Sigmoid colon (tissue), 7 donors: Measurements from ENCODE around the gene PRPS1L1. TPM values are rescaled to one million over a fixed set of nuclear protein-coding genes. Genes with fewer than 3 reads are reported as not detected.

Experiments
- DNase-seq: peaks from one replicate; pipeline ENCODE4 v3.0.0-alpha.2; 2019
- H3K27ac ChIP-seq, 4 donors: fragments of 200-600 bp; sonication (generic); one replicate each; pipeline ENCODE4 v1.5.1; 2016 to 2019; ENCODE audit warnings: mild to moderate bottlenecking in 1 of 4
- H3K27me3 ChIP-seq, 3 donors: fragments of 200-600 bp; sonication (generic); one replicate each; pipeline ENCODE4 v1.5.1; 2019; ENCODE audit warnings: mild to moderate bottlenecking in 1 of 3
- H3K36me3 ChIP-seq, 4 donors: fragments of 200-600 bp; sonication (generic); one replicate each; pipeline ENCODE4 v1.5.1; 2016 to 2019
- H3K4me1 ChIP-seq, 4 donors: fragments of 200-600 bp; sonication (generic); one replicate each; pipeline ENCODE4 v1.5.1; 2017 to 2019
- H3K4me3 ChIP-seq, 4 donors: fragments of 200-600 bp; sonication (generic); one replicate each; pipeline ENCODE4 v1.5.1; 2017 to 2019; ENCODE audit warnings: mild to moderate bottlenecking in 2 of 4, moderate library complexity in 1 of 4
- H3K9me3 ChIP-seq, 4 donors: fragments of 200-600 bp in 3 of 4; sonication (generic) in 3 of 4; one replicate each; pipeline versions ENCODE4 v1.5.1 to v1.6.1; 2013 to 2019
- EP300 ChIP-seq, 4 donors: sonication (generic); formaldehyde crosslinking; IDR thresholded peaks; one replicate each; pipeline ENCODE4 v1.6.1; 2017; ENCODE audit warnings: antibody characterized with exemption in 4 of 4
- POLR2A ChIP-seq, 2 donors: fragments of 450-650 bp; IDR thresholded peaks; one replicate each; pipeline ENCODE4 v1.6.1; 2016; ENCODE audit warnings: antibody characterized with exemption in 2 of 2, mild to moderate bottlenecking in 2 of 2, moderate library complexity in 2 of 2
- POLR2AphosphoS5 ChIP-seq, 4 donors: sonication (generic); formaldehyde crosslinking; IDR thresholded peaks; one replicate each; pipeline ENCODE4 v1.6.1; 2017; ENCODE audit warnings: antibody characterized with exemption in 4 of 4
- WGBS, 2 donors: extraction: QIAGEN DNeasy Blood & Tissue Kit; methylation state at CpG; one replicate each; pipeline ENCODE4 v1.1.7; 2013; 5-methylcytosine and 5-hydroxymethylcytosine counted together
- intact Hi-C: fragments of 100-400 bp; cut with DNase I; formaldehyde crosslinking; loops from one replicate; pipeline ENCODE4 v1.15.1; 2023
- polyA plus RNA-seq, 3 donors: library from polyadenylated mRNA; stranded (reverse); fragments of 200-250 nt; gene quantifications; one replicate each; pipeline ENCODE4 v1.2.3, GENCODE V29; 2013
- total RNA-seq, 4 donors: library from RNA; depleted of rRNA; stranded (reverse); fragments of >200 nt; gene quantifications; one replicate each; pipeline ENCODE4 v1.1.0, GENCODE V29; 2016
- TF ChIP-seq, protein P1 (sequence below), 4 experiments: fragments of 450-650 bp in 3 of 4; fragments of 200-600 bp in 1 of 4; IDR thresholded peaks; one replicate each; pipeline ENCODE4 v1.5.1; 2016 to 2019; ENCODE audit warnings: antibody characterized with exemption in 4 of 4, mild to moderate bottlenecking in 3 of 4, moderate library complexity in 2 of 4
- donor health status: healthy with polysubstance abuse.
- donor health status: Bipolar disorder and iron deficiency.
- donor health status: healthy.

The PRPS1L1 gene
- total and polyA plus RNA-seq, 7 donors: not detected

DNA sequence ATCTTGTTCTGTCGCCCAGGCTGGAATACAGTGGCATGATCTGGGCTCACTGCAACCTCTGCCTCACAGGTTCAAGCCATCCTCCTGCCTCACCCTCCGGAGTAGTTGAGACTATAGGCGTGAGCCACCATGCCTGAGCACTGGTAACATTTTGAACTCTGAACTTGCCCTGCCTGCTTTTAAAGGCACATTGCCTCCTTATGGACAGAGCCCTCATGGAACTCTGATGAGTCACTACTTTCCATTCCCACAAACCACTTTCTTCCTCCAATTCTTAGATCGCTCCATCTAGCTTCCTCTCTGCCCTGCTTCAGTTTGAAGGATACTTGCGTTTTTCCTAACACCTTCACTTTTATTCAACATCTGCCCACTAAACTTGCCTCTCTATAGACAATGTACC lies 38.1 kb downstream of the PRPS1L1 start:
- WGBS, 2 donors: 59 to 82% methylated on average over 5 of the region's 5 CpGs
- intact Hi-C loops: no loop called here

DNA sequence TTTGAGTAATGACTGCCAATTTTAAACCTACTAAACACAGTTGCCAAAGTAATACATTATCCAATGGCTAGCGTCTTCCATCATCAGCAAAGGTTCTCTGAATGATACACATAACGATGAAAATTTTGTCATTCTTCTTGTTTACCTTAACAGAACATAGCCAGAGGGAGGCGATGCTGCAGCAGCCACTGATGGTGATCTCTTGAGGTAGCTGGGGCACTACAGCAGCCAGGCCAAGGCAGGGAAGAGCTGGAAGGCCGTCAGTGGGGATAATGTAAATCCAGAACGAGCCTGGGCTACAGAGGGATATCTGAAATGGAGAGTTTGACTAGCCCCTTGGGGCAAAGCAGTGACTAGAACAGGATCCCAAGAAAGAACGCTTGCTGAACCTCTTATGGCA lies 38.8 kb downstream of the PRPS1L1 start:
- DNase-seq: no peak
- TF ChIP-seq POLR2A (IDR thresholded peaks at IDR 0.05) (no peak), EP300 (IDR thresholded peaks at IDR 0.05) (no peak), POLR2AphosphoS5 (IDR thresholded peaks at IDR 0.05) (no peak)
- TF ChIP-seq, protein P1, sequence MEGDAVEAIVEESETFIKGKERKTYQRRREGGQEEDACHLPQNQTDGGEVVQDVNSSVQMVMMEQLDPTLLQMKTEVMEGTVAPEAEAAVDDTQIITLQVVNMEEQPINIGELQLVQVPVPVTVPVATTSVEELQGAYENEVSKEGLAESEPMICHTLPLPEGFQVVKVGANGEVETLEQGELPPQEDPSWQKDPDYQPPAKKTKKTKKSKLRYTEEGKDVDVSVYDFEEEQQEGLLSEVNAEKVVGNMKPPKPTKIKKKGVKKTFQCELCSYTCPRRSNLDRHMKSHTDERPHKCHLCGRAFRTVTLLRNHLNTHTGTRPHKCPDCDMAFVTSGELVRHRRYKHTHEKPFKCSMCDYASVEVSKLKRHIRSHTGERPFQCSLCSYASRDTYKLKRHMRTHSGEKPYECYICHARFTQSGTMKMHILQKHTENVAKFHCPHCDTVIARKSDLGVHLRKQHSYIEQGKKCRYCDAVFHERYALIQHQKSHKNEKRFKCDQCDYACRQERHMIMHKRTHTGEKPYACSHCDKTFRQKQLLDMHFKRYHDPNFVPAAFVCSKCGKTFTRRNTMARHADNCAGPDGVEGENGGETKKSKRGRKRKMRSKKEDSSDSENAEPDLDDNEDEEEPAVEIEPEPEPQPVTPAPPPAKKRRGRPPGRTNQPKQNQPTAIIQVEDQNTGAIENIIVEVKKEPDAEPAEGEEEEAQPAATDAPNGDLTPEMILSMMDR (IDR thresholded peaks at IDR 0.05): no peak
- Histone ChIP-seq H3K9me3 (no peaks in the 10 kb centered on the region), H3K4me3 (no peak overlapping the region), H3K27me3 (no peaks in the 10 kb centered on the region), H3K27ac (no peak overlapping the region), H3K36me3 (no peaks in the 10 kb centered on the region), H3K4me1 (peaks cover 0 to 11% (median 8%) of the 10 kb centered on the region in 4 donors)
- intact Hi-C loops: no loop called here
- 94 to 96% methylated on average over 6 of the region's 6 CpGs for WGBS, 2 donors

More for the DNA sequence above, 38.1 kb downstream of the PRPS1L1 start:
- Histone ChIP-seq H3K27ac (no peak overlapping the region), H3K36me3 (no peaks in the 10 kb centered on the region), H3K4me1 (peaks cover 0 to 11% (median 8%) of the 10 kb centered on the region in 4 donors), H3K27me3 (no peaks in the 10 kb centered on the region), H3K4me3 (no peak overlapping the region), H3K9me3 (no peaks in the 10 kb centered on the region)
- DNase-seq: no peak
- TF ChIP-seq POLR2A (IDR thresholded peaks at IDR 0.05) (no peak), POLR2AphosphoS5 (IDR thresholded peaks at IDR 0.05) (no peak), EP300 (IDR thresholded peaks at IDR 0.05) (no peak)
- TF ChIP-seq, protein P1 (IDR thresholded peaks at IDR 0.05): no peak

DNA sequence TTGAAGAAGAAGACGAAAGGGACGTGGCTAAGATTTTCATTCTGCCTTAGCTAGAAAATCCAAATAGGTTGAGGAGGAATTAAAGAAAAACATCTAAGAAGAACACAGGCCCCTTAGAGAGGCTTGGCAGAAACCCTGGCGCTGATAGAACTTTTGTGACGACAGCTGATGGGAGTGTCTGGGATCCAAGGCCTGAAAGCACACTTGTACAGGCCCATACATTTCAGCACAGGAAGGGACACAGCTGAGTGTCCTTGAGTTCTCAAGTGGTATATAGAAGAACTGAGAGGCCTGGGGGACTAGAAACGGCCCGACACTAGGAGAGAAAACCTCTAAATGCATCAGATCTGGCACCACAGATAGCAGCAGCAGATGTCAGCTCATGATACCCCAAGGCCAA lies 39.5 kb downstream of the PRPS1L1 start:
- intact Hi-C loops: no loop called here
- H3K27me3 ChIP-seq: no peaks in the 10 kb centered on the region
- H3K4me3 ChIP-seq: no peak overlapping the region
- no peaks in the 10 kb centered on the region for H3K9me3 ChIP-seq
- WGBS, 2 donors: 88 to 93% methylated on average over 6 of the region's 6 CpGs
- peaks cover 0 to 15% (median 9%) of the 10 kb centered on the region in 4 donors for H3K4me1 ChIP-seq
- no peak overlapping the region for H3K27ac ChIP-seq
- DNase-seq: no peak
- no peak for TF ChIP-seq EP300 (IDR thresholded peaks at IDR 0.05)
- H3K36me3 ChIP-seq: no peaks in the 10 kb centered on the region

DNA sequence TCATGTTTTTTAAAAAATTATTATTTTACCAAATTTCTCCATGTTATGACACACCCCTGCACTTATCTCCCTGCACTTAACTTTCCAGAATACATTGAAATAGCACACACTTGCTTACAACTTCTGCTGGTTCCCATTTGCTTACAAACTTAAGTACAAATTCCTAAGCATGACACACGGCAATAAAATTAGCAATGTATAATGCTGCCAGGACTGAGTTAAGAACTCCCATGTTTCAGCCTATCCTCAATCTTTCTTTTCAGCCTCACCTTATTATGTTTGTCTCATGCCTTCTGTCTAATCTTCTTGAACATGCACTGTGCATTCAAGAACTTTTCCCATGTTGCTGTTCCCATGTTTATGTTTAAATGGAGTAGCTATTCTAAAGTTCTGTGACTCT lies 40.8 kb downstream of the PRPS1L1 start:
- 14 to 55% methylated on average over 1 of the region's 1 CpG for WGBS, 2 donors
- Histone ChIP-seq H3K36me3 (no peaks in the 10 kb centered on the region), H3K9me3 (no peaks in the 10 kb centered on the region), H3K4me3 (no peak overlapping the region), H3K27me3 (no peaks in the 10 kb centered on the region), H3K27ac (no peak overlapping the region), H3K4me1 (peaks cover 0 to 15% (median 9%) of the 10 kb centered on the region in 4 donors)
- intact Hi-C loops: no loop called here
- TF ChIP-seq EP300 (IDR thresholded peaks at IDR 0.05): no peak
- TF ChIP-seq, protein P1 (IDR thresholded peaks at IDR 0.05): no peak
- no peak for DNase-seq

DNA sequence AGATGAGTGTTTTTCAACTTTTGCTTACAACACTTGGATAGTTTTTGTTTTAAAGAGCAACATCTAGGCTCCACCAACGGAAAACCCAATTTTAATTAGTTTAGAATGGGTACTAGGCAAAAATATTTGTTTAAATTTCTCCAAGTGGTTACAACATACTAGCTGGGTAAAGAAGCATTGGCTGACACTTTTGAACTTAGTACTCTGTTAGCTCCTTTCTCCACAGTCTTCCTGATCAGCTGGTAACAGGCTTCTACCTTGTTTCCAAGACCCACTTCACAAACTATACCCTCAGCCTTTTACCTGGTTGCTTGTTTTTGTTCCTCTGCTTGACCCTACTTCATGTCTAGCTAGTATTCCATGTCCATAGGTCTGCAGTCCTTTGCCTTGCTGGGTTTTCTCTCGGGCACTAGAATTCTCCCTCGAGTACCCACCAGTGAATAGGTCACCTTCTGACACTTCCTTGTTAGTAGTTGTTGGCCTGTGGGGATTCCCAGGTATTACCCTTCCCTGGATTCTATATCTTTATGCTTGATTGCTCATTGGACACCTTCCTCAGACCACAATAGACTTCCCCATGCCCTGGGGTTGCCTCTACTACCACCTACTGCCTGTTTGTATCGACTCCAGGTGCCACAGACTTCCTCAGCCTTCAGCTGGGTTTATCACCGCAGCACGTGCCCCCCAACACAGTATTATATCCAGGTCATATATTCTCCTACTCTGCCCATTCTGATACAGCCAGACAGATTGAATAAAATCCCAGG lies 42.0 kb downstream of the PRPS1L1 start:
- H3K4me3 ChIP-seq: no peak overlapping the region
- no peak overlapping the region for H3K27ac ChIP-seq
- H3K4me1 ChIP-seq: peaks cover 0 to 15% (median 9%) of the 10 kb centered on the region in 4 donors
- TF ChIP-seq POLR2A (IDR thresholded peaks at IDR 0.05): no peak
- TF ChIP-seq EP300 (IDR thresholded peaks at IDR 0.05): no peak
- TF ChIP-seq, protein P1 (IDR thresholded peaks at IDR 0.05): no peak
- TF ChIP-seq POLR2AphosphoS5 (IDR thresholded peaks at IDR 0.05): no peak
- no peak for DNase-seq
- no peaks in the 10 kb centered on the region for H3K36me3 ChIP-seq
- WGBS, 2 donors: 76 to 85% methylated on average over 6 of the region's 6 CpGs
- no peaks in the 10 kb centered on the region for H3K9me3 ChIP-seq
- no peaks in the 10 kb centered on the region for H3K27me3 ChIP-seq
- intact Hi-C loops: no loop called here
